ENCODE results near the gene OSBPL10.

DNA sequence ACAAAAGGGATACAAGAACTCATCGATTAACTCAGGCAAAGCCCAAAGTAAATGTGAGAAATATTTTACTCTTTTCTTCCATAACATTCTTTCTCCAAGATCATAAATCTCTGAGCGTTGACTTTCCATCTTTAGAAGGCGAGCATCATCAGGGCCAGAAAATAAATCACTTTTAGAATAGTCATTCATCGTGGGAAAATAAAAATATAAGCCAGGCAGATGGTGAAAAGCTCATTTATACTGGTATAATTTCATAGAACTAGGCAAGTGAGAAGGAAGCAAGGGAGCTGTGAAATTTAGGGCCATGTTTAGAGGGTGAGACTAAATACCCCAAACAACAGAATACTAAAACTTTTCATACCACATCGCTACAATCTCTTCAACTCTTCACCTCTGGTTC lies 257.4 kb downstream of the OSBPL10 start:
- TF ChIP-seq, protein P1, sequence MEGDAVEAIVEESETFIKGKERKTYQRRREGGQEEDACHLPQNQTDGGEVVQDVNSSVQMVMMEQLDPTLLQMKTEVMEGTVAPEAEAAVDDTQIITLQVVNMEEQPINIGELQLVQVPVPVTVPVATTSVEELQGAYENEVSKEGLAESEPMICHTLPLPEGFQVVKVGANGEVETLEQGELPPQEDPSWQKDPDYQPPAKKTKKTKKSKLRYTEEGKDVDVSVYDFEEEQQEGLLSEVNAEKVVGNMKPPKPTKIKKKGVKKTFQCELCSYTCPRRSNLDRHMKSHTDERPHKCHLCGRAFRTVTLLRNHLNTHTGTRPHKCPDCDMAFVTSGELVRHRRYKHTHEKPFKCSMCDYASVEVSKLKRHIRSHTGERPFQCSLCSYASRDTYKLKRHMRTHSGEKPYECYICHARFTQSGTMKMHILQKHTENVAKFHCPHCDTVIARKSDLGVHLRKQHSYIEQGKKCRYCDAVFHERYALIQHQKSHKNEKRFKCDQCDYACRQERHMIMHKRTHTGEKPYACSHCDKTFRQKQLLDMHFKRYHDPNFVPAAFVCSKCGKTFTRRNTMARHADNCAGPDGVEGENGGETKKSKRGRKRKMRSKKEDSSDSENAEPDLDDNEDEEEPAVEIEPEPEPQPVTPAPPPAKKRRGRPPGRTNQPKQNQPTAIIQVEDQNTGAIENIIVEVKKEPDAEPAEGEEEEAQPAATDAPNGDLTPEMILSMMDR (IDR thresholded peaks at IDR 0.05) = no peak
- TF ChIP-seq POLR2AphosphoS5 (IDR thresholded peaks at IDR 0.05) (no peak), POLR2A (IDR thresholded peaks at IDR 0.05) (no peak)

All from prostate gland (tissue), 2 donors.